HG02870 (cell line): ENCODE results near the gene AOX1.
"Not testable (repeated sequence)": the region's sequence is repeated elsewhere in the genome, so short reads cannot be mapped to it uniquely, and the experiment has no call there.

ENCODE experiments used
- ATAC-seq: cut with Tn5 transposase; IDR thresholded peaks from one replicate; pipeline ENCODE4 v1.9.1; 2021; ENCODE audit warnings: mild to moderate bottlenecking, moderate library complexity; ENCODE audit not compliant: unreplicated experiment

Gene AOX1

GRCh38 chr2:200625282-200625681 is 39.5 kb downstream of the AOX1 start:
- ATAC-seq: no peak

GRCh38 chr2:200625958-200626363 is 40.1 kb downstream of the AOX1 start:
- ATAC-seq: no peak

GRCh38 chr2:200627110-200627770 is 41.4 kb downstream of the AOX1 start:
- no peak for ATAC-seq

GRCh38 chr2:200628461-200628860 is 42.6 kb downstream of the AOX1 start:
- not testable (repeated sequence) for ATAC-seq

- no peak for ATAC-seq
Observed at GRCh38 chr2:200631287-200631686, 45.5 kb downstream of the AOX1 start.

- ATAC-seq: no peak
Observed at GRCh38 chr2:200634231-200634964, 48.6 kb downstream of the AOX1 start.

GRCh38 chr2:200635251-200635650 is 49.4 kb downstream of the AOX1 start:
- ATAC-seq: no peak

GRCh38 chr2:200637901-200638300 is 52.1 kb downstream of the AOX1 start:
- no peak for ATAC-seq

- ATAC-seq: no peak
Observed at GRCh38 chr2:200640176-200640575, 54.4 kb downstream of the AOX1 start.

GRCh38 chr2:200640901-200641300 is 55.1 kb downstream of the AOX1 start:
- ATAC-seq: no peak

GRCh38 chr2:200648518-200649281 is 62.9 kb downstream of the AOX1 start:
- not testable (repeated sequence) for ATAC-seq

- ATAC-seq: no peak
Observed at GRCh38 chr2:200649724-200650123, 63.9 kb downstream of the AOX1 start.

GRCh38 chr2:200650195-200650594 is 64.4 kb downstream of the AOX1 start:
- ATAC-seq: no peak

- no peak for ATAC-seq
Observed at GRCh38 chr2:200652158-200652557, 66.3 kb downstream of the AOX1 start.

- no peak for ATAC-seq
Observed at GRCh38 chr2:200653021-200653420, 67.2 kb downstream of the AOX1 start.

- no peak for ATAC-seq
Observed at GRCh38 chr2:200654823-200655222, 69.0 kb downstream of the AOX1 start.

GRCh38 chr2:200655918-200656580 is 70.2 kb downstream of the AOX1 start:
- ATAC-seq: no peak

GRCh38 chr2:200658278-200658864 is 72.6 kb downstream of the AOX1 start:
- ATAC-seq: no peak

- ATAC-seq: no peak
Observed at GRCh38 chr2:200659410-200659809, 73.6 kb downstream of the AOX1 start.

- ATAC-seq: no peak
Observed at GRCh38 chr2:200661477-200661876, 75.7 kb downstream of the AOX1 start.

- no peak for ATAC-seq
Observed at GRCh38 chr2:200662727-200663126, 76.9 kb downstream of the AOX1 start.
